Activated CD4-positive, alpha-beta T cell treated with anti-CD3 and anti-CD28 coated beads, Interleukin-2, amount 50 U/mL, for 4 hours (primary cell): ENCODE results near the gene ARPC2.

Source experiments
- DNase-seq, 2 experiments: peaks; one replicate each; pipeline ENCODE4 v3.0.0-alpha.2; 2020

ARPC2 gene

DNA sequence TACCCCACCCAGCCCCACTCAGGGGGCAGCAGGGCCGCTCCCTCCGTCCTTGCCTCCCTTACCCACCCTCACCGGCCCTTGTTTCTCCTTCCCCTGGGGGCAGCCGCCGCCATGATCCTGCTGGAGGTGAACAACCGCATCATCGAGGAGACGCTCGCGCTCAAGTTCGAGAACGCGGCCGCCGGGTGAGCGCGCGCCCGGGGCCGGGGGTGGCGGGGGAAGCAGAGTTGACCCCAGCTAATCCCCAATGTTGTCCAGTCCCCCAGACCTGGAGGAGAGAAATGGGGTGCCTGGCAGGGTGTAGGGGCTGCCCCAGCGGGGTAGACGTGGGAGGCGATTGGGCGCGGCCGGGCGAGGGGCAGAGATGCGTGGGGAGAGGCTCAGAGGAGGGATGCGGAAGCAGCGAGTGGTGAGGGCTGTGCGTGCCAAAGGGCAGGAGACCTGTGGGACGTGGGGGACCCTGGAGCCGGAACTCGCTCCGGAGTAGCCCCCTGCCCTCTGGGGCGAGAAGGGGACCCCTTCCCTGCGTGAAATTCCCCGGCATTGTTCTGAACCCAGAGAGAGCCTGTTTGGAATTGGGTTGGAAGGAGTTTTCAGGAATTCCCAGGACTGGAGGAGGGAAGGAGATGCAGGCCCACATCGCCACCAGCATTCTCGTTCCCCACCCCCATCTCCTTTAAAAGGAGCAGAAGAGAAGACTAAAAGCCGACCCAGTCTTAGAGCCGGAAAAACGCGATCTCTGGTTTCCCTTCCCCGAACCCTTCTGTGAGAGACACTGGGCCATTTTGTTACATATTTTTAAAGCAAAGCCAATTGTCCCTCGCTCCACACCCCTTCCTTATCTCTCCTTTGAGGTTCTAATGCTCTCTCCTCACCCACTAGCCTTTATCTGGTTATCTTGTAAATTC is 625 bp downstream of the ARPC2 start:
- peak; percentile 70 to 77 for DNase-seq

DNA sequence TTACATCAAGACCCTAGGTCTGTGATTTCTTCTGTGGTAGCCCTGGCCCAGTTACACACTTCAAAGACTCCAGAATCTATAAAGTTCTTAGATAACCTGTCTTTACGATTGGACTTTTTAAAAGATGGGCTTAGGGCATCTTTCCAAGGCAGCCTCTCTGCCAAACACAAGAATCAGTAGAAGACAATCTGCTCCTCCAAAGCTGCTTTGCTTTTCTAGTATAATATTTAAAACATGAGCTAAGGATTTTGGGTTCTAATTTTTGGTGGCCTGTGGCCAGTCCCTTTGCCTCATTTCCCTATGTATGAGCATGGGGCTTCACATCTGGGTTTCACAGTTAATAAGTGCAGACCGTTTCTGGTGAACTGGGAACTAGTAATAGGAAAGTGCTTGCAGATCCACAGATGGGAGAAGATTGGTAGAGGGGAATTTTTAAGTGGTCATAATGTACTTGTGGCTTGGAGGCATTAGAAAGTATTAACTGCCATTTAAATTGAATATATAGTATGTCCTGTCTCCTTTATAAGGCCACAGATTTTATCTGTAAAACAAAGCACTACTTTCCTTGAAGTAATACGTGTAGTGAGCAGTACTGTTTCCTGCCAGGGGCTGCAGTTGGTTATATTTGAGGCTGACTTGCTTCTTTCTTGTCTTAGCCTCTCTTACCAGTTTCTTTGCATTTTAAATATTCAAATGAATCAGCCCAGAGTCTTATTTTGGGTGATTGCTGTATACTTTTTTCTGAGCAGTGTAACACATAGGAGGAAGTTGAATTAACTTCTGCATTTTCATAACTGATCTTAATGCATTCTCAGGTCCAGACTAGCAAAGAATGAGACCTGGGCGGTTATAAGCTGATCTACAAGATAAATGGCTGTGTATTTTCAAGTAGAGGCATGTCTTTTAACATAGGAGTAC is 1.5 kb downstream of the ARPC2 start:
- DNase-seq: no peak

DNA sequence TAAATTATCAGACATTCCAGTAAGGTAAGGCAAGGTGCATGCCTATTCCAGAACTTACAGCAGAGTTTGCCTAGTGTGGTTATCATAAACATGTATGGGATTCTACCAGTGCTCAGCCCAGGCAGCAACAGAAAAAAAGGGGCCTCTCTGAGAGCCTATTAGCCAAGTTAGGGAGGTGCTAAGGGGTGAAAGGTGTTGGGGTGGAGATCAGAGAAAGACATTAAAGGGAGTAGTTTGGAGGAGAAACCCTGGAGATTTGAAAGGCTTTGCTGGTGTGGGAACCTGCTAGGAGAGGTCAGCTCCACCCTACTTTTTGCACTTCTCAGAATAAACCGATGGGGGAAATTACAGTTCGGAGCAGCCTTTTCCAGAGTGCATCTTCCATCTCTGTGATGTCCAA is 2.9 kb downstream of the ARPC2 start:
- DNase-seq: no peak

DNA sequence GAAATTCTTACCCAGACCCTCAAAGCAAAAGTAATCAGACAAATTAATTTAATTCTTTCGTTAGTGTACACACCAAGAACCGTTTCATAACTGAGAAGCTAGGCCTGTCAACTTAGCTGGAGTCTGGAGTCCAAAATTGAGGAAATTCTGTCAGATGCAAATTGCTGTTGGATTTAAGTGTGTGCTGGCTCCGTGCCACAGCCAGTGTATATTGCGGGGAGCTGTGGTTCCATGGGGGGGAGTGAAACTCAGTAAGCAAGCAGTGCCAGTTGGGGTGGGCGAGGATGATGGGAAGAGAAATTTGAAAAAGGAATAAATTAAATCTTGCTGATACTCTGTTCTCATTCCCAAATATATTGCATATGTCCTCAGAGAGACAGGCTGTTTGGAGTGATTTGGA is 4.0 kb downstream of the ARPC2 start:
- no peak for DNase-seq

GRCh38 chr2:218223046-218223445 is 6.1 kb downstream of the ARPC2 start:
- no peak for DNase-seq

GRCh38 chr2:218224186-218224585 is 7.2 kb downstream of the ARPC2 start:
- no peak for DNase-seq

DNA sequence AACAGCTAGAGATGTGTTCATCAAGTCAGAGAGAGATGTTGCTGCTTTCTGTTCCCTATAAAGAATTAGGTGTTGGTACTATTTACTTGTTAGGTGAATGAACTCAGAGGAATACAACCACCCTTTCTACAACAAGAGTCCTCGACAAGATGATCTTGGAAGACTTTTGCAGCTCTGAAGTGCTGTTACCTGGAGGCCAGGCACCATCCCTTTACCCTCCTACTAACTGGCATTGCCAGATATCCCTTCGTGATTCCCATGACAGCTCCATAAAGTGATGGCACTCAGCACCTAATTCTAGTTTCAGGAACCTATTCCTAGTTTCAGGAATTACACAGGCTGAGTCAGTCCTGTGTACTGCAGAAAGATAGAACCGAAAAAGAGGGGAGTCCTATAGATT is 9.9 kb downstream of the ARPC2 start:
- DNase-seq: no peak

GRCh38 chr2:218228366-218229090 is 11.5 kb downstream of the ARPC2 start:
- DNase-seq: no peak

- DNase-seq: peak in 1 of 2 experiments; percentile 19
Observed at GRCh38 chr2:218229239-218229638, 12.2 kb downstream of the ARPC2 start.

GRCh38 chr2:218229851-218230250 is 12.9 kb downstream of the ARPC2 start:
- no peak for DNase-seq

DNA sequence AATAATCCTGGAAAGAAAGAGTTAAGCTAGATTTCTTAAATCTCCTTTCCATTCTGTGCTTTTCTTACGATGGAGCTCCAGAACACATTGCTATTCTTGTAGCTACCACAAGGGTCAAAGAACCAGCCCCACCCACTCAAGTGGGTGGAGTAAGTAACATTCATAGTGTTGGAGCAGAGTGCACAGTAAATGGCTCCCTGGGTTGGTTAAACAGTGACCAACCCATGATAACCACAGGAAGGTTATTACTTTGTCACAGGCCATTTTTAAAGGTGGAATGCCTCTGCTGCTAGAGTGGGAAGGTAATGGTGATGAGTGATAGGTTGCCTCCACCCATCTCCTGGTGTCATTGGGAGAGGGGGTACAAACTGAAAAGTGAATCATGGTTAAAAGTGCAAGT is 13.9 kb downstream of the ARPC2 start:
- no peak for DNase-seq

DNA sequence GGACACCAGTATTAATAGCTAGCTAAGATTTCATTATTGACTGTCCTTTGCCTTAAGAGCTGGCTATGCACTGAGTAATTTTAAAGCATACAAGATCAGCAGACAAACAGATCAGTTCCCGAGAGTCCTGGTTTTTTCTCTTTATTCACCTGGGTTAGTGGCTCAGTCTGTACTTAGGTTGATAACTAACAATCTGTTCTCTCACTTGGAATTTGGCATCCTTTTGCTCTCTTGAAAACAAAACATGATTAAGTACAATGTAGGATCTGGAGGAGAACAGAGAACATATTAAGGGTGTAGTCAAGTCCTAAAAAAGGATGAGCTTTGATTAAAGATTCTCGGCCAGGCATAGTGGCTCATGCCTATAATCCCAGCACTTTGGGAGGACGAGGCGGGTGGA is 16.6 kb downstream of the ARPC2 start:
- DNase-seq: no peak

- DNase-seq: no peak
Observed at GRCh38 chr2:218234521-218234920, 17.5 kb downstream of the ARPC2 start.

GRCh38 chr2:218235017-218235416 is 18.0 kb downstream of the ARPC2 start:
- no peak for DNase-seq

- no peak for DNase-seq
Observed at GRCh38 chr2:218236829-218237228, 19.8 kb downstream of the ARPC2 start.

- DNase-seq: no peak
Observed at GRCh38 chr2:218238887-218239286, 21.9 kb downstream of the ARPC2 start.

DNA sequence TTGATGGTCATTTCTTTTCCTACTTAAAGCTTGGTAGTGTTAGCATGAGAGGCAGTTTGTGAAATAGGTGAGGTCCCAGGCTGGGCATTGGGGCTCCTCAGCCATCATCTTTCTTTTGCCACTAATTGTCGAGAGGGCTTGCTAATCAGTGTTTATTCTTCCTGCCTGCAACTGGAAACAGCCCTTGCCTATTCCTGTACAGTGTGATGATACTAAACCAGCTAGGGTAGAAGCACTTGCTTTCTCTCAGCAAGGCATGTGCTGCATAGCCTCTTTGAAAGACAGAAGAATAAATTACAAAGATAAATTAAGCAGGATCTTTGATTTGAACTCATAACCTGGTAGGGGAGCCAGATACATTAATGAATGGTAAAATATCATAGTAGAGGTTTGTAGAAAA is 27.2 kb downstream of the ARPC2 start:
- DNase-seq: no peak

DNA sequence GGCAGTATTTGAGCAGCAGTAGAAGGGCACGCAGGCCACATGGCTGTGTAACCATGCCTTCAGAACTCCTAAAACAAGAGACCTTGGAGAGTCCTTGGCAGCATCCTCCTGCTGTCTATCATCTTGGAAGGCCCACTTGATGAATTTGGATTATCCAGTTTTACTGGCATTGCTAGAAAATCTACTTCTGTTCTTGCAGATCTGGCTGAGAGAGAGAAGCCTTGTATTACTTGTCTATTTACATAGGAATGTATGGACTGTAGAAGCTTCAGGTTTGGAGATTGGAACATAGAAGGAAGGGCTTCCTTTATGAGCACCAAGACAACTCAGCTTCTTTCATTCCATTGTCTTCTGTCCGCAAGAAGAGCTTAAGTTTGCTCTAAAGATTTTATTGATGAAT is 27.7 kb downstream of the ARPC2 start:
- no peak for DNase-seq

- DNase-seq: no peak
Observed at GRCh38 chr2:218245214-218245613, 28.2 kb downstream of the ARPC2 start.

- no peak for DNase-seq
Observed at GRCh38 chr2:218249691-218250090, 32.7 kb downstream of the ARPC2 start.

- DNase-seq: no peak
Observed at GRCh38 chr2:218252509-218253231, 35.7 kb downstream of the ARPC2 start.

- DNase-seq: no peak
Observed at GRCh38 chr2:218253232-218253625, 36.2 kb downstream of the ARPC2 start.
